ENCODE data around the gene TMEM186. TPM values are rescaled to one million over a fixed set of nuclear protein-coding genes. Genes with fewer than 3 reads are reported as not detected.
A peak's percentile ranks its signal among the peaks of the same experiment; 100 is the strongest.

TMEM186 gene
- total and polyA plus RNA-seq, 2 experiments from 2014 or later = 8.3 to 14.8 TPM

DNA sequence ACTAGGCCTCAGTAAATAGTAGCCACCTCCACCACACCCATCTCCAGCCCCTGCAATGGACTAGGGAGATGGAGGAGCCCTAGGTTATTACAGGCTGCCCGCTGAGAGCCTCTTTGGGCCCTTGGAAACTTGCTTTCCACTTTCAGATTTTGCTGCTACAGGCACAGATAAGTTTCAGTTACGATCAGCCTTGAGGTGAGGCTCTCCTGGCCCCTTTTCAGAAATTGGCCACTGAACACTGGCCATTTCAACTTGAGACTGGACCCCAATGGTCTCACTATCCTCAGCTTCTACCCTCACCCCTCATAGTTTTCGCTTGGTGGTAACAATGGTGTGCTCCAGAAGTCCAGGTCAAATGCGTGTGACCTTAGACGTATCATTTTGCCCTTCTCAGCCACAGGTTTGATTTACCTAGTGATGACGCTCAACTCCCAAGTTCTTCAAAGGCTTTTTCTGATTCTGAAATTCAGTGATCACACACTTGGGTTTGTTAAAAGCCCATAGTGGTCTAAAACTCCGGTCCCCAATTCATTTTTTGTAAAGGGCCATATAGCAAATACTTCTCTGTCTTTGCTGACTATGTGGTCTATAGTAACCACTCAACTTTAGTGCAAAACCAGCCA, 1.2 kb upstream of the TMEM186 start (continued):
- no peak for TF ChIP-seq CREB1 (CRISPR knock-in tag; IDR thresholded peaks at IDR 0.05; ENCODE audit: low read depth)
- TF ChIP-seq JUNB (IDR thresholded peaks at IDR 0.05; ENCODE audit: unreplicated experiment) = no peak
- TF ChIP-seq, protein P1, sequence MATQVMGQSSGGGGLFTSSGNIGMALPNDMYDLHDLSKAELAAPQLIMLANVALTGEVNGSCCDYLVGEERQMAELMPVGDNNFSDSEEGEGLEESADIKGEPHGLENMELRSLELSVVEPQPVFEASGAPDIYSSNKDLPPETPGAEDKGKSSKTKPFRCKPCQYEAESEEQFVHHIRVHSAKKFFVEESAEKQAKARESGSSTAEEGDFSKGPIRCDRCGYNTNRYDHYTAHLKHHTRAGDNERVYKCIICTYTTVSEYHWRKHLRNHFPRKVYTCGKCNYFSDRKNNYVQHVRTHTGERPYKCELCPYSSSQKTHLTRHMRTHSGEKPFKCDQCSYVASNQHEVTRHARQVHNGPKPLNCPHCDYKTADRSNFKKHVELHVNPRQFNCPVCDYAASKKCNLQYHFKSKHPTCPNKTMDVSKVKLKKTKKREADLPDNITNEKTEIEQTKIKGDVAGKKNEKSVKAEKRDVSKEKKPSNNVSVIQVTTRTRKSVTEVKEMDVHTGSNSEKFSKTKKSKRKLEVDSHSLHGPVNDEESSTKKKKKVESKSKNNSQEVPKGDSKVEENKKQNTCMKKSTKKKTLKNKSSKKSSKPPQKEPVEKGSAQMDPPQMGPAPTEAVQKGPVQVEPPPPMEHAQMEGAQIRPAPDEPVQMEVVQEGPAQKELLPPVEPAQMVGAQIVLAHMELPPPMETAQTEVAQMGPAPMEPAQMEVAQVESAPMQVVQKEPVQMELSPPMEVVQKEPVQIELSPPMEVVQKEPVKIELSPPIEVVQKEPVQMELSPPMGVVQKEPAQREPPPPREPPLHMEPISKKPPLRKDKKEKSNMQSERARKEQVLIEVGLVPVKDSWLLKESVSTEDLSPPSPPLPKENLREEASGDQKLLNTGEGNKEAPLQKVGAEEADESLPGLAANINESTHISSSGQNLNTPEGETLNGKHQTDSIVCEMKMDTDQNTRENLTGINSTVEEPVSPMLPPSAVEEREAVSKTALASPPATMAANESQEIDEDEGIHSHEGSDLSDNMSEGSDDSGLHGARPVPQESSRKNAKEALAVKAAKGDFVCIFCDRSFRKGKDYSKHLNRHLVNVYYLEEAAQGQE (IDR thresholded peaks at IDR 0.05; ENCODE audit: unreplicated experiment) = no peak
- no peak for TF ChIP-seq NANOG (IDR thresholded peaks at IDR 0.05; ENCODE audit: borderline replicate concordance)
- TF ChIP-seq EZH2phosphoT487 (IDR thresholded peaks at IDR 0.05; ENCODE audit: unreplicated experiment) = no peak
- TF ChIP-seq, protein P2, sequence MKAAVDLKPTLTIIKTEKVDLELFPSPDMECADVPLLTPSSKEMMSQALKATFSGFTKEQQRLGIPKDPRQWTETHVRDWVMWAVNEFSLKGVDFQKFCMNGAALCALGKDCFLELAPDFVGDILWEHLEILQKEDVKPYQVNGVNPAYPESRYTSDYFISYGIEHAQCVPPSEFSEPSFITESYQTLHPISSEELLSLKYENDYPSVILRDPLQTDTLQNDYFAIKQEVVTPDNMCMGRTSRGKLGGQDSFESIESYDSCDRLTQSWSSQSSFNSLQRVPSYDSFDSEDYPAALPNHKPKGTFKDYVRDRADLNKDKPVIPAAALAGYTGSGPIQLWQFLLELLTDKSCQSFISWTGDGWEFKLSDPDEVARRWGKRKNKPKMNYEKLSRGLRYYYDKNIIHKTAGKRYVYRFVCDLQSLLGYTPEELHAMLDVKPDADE (IDR thresholded peaks at IDR 0.05) = no peak

DNA sequence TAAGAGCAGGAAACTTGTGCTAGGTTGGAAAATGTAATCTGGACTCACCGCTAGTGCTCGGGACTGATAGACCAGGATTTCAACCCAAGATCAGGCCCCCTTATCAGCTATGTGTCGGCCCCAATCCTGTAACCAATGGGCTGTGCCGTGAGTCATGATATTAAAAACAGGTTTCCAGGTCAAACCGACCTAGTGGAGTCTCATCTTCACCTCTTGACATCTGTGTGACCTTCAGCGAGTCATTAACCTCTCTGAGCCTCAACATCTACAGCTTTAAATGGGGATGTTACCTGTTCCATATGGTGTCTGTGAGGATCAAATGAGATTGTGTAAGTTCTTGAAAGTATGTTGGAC, 712 bp upstream of the TMEM186 start:
- H2AFZ ChIP-seq = 0 out of 2 replicates have a peak overlapping the region, but pooled peaks have one; percentile 35
- TF ChIP-seq EZH2phosphoT487 (IDR thresholded peaks at IDR 0.05; ENCODE audit: unreplicated experiment) (no peak), ZNF114 (CRISPR knock-in tag; IDR thresholded peaks at IDR 0.05) (no peak), NANOG (IDR thresholded peaks at IDR 0.05; ENCODE audit: borderline replicate concordance) (no peak), POLR2AphosphoS5 (IDR thresholded peaks at IDR 0.05; ENCODE audit: low read depth) (no peak), STAT1 (IDR thresholded peaks at IDR 0.05; ENCODE audit: unreplicated experiment) (no peak), ZNF331 (CRISPR knock-in tag; IDR thresholded peaks at IDR 0.05; ENCODE audit: low read depth) (no peak), JUNB (IDR thresholded peaks at IDR 0.05; ENCODE audit: unreplicated experiment) (no peak)
- TF ChIP-seq, protein P2 (IDR thresholded peaks at IDR 0.05) = no peak
- TF ChIP-seq, protein P3, sequence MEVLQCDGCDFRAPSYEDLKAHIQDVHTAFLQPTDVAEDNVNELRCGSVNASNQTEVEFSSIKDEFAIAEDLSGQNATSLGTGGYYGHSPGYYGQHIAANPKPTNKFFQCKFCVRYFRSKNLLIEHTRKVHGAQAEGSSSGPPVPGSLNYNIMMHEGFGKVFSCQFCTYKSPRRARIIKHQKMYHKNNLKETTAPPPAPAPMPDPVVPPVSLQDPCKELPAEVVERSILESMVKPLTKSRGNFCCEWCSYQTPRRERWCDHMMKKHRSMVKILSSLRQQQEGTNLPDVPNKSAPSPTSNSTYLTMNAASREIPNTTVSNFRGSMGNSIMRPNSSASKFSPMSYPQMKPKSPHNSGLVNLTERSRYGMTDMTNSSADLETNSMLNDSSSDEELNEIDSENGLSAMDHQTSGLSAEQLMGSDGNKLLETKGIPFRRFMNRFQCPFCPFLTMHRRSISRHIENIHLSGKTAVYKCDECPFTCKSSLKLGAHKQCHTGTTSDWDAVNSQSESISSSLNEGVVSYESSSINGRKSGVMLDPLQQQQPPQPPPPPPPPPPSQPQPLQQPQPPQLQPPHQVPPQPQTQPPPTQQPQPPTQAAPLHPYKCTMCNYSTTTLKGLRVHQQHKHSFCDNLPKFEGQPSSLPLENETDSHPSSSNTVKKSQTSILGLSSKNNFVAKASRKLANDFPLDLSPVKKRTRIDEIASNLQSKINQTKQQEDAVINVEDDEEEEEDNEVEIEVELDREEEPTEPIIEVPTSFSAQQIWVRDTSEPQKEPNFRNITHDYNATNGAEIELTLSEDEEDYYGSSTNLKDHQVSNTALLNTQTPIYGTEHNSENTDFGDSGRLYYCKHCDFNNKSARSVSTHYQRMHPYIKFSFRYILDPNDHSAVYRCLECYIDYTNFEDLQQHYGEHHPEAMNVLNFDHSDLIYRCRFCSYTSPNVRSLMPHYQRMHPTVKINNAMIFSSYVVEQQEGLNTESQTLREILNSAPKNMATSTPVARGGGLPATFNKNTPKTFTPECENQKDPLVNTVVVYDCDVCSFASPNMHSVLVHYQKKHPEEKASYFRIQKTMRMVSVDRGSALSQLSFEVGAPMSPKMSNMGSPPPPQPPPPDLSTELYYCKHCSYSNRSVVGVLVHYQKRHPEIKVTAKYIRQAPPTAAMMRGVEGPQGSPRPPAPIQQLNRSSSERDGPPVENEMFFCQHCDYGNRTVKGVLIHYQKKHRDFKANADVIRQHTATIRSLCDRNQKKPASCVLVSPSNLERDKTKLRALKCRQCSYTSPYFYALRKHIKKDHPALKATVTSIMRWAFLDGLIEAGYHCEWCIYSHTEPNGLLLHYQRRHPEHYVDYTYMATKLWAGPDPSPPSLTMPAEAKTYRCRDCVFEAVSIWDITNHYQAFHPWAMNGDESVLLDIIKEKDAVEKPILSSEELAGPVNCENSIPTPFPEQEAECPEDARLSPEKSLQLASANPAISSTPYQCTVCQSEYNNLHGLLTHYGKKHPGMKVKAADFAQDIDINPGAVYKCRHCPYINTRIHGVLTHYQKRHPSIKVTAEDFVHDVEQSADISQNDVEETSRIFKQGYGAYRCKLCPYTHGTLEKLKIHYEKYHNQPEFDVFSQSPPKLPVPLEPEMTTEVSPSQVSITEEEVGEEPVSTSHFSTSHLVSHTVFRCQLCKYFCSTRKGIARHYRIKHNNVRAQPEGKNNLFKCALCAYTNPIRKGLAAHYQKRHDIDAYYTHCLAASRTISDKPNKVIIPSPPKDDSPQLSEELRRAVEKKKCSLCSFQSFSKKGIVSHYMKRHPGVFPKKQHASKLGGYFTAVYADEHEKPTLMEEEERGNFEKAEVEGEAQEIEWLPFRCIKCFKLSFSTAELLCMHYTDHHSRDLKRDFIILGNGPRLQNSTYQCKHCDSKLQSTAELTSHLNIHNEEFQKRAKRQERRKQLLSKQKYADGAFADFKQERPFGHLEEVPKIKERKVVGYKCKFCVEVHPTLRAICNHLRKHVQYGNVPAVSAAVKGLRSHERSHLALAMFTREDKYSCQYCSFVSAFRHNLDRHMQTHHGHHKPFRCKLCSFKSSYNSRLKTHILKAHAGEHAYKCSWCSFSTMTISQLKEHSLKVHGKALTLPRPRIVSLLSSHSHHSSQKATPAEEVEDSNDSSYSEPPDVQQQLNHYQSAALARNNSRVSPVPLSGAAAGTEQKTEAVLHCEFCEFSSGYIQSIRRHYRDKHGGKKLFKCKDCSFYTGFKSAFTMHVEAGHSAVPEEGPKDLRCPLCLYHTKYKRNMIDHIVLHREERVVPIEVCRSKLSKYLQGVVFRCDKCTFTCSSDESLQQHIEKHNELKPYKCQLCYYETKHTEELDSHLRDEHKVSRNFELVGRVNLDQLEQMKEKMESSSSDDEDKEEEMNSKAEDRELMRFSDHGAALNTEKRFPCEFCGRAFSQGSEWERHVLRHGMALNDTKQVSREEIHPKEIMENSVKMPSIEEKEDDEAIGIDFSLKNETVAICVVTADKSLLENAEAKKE (CRISPR knock-in tag; IDR thresholded peaks at IDR 0.05) = no peak

More for the DNA sequence above, 712 bp upstream of the TMEM186 start:
- H3K9me3 Mint-ChIP-seq = no peaks in the 10 kb centered on the region
- DNase-seq (ENCODE audit: low spot score) = no peak
- H3K36me3 Mint-ChIP-seq (ENCODE audit: low read depth) = peaks cover 38% of the 10 kb centered on the region
- H3K27me3 ChIP-seq (ENCODE audit: insufficient read depth) = no peaks in the 10 kb centered on the region
- H3K4me2 ChIP-seq = peak overlapping the region; percentile 85
- H3K27ac ChIP-seq (ENCODE audit: low read depth) = 0 out of 2 replicates have a peak overlapping the region, but pooled peaks have one; percentile 1
- H3K4me3 ChIP-seq = peak overlapping the region; percentile 90
- H3K4me1 ChIP-seq (ENCODE audit: insufficient read depth) = peaks cover 16% of the 10 kb centered on the region
- peaks cover 16% of the 10 kb centered on the region for H3K36me3 ChIP-seq (ENCODE audit: insufficient read depth)
- peaks cover 8% of the 10 kb centered on the region for H3K4me1 Mint-ChIP-seq
- H3K79me2 ChIP-seq (replicated peaks; ENCODE audit: insufficient read depth) = peaks cover 70% of the 10 kb centered on the region
- H3K27me3 Mint-ChIP-seq (ENCODE audit: insufficient read depth, low read depth, poor library complexity) = peaks cover 7% of the 10 kb centered on the region
- 0 out of 2 replicates have a peak, but pooled peaks cover 10% of the 10 kb centered on the region for H3F3A ChIP-seq (replicated peaks; ENCODE audit: low read depth)
- ATAC-seq = no peak; the same call in 2 of the 3 replicates
- peaks cover 35% of the 10 kb centered on the region for H4K20me1 ChIP-seq (replicated peaks; ENCODE audit: insufficient read depth)
- peak overlapping the region; percentile 86 for H3K27ac Mint-ChIP-seq
- no peaks in the 10 kb centered on the region for H3K9me2 ChIP-seq (ENCODE audit: insufficient read depth)
- H3K4me3 Mint-ChIP-seq = peak overlapping the region; percentile 95

Measured in GM23338 (cell line).